ENCODE measurements around the gene MAN2B2.

Gene MAN2B2

DNA sequence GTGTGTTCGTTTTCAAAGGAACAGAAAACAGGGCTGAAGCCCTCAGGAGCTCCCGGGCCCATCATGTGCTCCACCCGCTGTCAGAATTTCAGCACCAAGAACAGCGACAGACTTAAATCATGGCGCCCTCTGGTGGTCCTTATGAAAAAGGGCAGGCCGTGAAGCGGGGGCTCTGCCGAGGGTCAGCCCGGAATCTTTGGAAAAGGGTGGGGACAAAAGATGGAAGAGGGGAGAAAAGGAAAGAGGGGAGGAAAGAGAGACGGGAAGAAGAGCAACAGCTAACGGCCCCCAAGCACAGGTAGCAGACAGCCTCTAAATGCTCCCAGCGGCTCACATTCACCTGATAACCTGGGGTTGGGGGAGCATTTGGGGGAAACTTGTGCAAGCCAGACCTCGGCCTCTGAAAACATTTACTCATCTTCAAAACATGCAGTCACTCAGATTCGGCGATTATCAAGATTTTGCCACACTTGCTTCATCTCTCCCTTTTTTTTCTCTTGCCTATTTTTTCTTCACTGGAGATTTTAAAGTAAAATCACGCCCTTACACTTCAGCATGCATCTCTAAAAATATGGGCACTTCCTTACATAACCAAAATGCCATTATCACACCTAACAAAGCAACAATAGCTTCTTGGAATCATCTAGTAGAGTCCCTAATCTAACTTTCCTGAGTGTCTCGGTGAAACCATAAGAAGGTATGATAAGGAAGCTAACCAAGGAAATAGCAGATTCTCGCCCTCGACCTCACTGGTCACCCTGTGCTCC lies 28.1 kb upstream of the MAN2B2 start:
- peak; percentile 15 to 63 for DNase-seq

GRCh38 chr4:6548201-6548881 lies 26.6 kb upstream of the MAN2B2 start:
- DNase-seq, result peak; percentile 19 to 52

GRCh38 chr4:6548882-6549230 lies 26.1 kb upstream of the MAN2B2 start:
- no peak for DNase-seq

GRCh38 chr4:6549445-6549844 lies 25.5 kb upstream of the MAN2B2 start:
- DNase-seq, result no peak

DNA sequence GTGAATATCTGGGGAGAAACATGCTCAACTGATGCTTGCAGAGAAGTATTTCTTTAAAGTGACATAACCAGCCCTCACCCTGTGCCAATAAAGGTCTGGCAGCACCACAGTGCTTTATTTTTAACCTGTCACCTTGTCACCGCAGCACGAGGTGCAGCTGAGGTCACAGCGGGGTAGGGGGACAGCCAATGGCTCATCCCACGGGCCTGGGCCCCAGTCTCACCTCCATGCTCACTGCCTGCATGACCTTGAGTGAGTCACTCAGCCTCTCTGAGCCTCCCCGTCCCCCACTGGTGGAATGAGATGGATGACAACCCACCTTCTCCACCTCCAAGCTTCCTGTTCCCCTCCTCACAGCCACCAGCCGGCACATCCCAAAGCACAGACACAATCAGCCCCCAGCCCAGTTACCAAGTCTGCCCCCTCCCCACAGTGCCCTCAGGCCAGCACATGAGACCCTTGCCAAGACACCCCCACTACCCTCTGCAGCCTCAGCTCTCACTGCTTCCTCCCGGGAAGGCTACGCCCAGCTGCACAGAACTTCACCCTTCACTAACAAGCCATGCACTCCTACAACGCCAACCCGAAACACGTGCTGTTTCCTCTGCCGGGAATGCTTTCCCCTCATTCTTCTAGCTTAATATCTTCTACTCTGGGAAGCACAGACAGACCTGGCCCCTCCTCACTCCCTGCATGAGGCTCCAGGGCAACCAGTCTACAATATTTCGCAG lies 24.9 kb upstream of the MAN2B2 start:
- DNase-seq, result no peak

DNA sequence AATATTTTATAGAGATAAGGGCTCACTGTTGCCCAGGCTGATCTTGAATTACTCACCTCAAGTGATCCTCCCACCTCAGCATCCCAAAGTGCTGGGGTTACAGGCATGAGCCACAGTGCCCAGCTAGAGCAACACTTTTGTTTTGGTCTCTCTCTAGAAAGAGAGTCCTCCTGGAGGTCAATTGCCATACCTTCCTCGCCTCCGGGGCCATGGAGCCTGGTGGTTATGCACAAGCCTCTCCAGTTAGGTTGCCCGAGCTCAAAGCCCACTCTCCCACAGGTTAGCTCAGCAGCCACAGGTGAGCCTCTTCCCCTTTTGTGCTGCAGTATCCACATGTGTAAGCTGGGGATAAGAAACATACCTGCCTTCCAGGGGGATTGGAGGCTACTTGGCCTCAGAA lies 24.2 kb upstream of the MAN2B2 start:
- DNase-seq, result no peak

- DNase-seq, result no peak
These were observed 23.3 kb upstream of the MAN2B2 start for GRCh38 chr4:6551660-6552059.

DNA sequence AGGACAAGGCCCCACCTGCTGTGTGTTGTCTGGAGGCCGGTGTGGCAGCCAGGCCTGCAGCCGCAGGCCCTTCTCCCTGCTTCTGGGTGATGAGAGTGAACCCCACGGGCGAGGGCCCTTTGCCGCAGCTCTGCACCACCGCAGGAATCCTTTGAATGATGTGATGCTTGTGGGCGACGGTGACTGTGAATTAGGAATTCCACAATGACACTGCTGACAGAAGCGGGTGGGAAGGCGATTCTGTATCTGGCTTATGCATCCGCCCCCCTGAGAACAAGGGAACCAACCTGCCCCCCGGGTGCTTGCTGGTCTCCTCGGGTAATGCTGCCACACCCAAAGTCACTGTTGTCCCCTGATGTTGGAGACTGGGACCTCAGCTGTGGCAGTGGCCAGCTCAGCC lies 19.5 kb upstream of the MAN2B2 start:
- DNase-seq, result no peak

DNA sequence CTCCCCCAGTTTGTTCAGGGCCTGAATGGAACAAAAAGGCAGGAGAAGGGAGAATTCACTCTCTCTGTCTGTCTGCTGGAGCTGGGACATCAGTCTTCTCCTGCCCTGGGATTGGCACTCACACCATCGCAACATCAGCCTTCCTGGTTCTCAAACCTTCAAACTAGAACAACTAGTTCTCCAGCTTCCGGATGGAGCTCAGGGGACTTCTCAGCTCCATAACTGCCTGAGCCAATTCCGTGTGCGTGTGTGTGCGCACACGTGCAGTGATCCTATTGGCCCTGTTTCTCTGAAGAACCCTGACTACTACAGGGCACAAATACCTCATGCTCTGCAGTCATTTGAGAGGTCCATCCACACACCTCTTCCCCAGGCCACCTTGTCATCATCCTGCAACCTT lies 18.7 kb upstream of the MAN2B2 start:
- no peak for DNase-seq

GRCh38 chr4:6557185-6557584 lies 17.8 kb upstream of the MAN2B2 start:
- DNase-seq, result no peak

DNA sequence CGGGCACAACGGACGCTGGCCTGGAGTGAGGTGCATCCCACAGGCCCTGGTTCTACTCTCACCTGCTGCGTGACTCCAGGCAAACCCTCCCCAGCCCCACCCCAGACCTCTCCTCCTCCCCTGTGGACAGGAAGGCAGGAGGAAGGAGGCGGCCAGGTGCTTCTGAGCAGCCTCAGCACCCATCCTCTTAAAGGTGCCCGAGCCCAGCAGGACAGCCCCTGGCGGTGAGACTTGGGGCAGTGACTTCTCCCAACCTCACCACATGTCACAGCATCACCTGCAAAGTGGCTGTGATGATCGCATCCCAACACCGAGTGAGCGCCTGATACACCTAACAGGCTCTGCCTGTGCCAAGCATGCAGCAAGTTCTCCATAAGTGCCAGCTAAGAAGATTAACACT lies 17.1 kb upstream of the MAN2B2 start:
- no peak for DNase-seq

- DNase-seq, result no peak
These were observed 14.4 kb upstream of the MAN2B2 start for GRCh38 chr4:6560416-6561172.

- no peak for DNase-seq
These were observed 13.8 kb upstream of the MAN2B2 start for GRCh38 chr4:6561173-6561516.

DNA sequence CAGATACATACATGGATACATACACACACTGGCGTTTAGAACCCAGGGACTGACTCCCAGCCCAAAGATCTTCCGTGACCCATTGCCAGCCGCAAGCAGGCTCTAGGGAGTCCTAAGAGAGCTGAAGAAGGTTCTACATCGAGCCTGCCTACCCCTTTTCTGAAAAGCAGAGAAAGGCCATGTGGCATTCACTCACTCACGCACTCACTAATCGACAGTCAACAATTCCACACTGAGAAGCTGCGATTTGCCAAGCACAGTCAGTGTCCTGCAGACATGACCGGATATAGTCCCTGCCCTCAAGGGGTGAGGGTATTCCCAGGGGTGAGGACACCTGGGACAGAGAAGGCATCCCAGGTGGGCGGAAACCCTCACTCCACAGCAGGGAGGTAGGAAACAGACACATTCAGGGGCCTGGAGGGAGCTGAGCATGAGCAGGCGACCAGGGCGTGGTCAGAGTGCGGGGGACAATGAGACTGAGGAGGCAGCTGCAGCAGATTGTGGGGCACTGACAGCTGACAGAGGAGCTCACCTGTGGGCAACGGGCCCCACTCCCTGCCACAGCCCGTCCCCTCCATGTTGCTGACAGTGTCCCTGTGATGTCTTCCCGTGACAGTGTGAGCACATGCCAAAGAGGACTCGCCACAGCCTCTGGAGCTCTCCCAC lies 13.2 kb upstream of the MAN2B2 start:
- DNase-seq, result no peak

DNA sequence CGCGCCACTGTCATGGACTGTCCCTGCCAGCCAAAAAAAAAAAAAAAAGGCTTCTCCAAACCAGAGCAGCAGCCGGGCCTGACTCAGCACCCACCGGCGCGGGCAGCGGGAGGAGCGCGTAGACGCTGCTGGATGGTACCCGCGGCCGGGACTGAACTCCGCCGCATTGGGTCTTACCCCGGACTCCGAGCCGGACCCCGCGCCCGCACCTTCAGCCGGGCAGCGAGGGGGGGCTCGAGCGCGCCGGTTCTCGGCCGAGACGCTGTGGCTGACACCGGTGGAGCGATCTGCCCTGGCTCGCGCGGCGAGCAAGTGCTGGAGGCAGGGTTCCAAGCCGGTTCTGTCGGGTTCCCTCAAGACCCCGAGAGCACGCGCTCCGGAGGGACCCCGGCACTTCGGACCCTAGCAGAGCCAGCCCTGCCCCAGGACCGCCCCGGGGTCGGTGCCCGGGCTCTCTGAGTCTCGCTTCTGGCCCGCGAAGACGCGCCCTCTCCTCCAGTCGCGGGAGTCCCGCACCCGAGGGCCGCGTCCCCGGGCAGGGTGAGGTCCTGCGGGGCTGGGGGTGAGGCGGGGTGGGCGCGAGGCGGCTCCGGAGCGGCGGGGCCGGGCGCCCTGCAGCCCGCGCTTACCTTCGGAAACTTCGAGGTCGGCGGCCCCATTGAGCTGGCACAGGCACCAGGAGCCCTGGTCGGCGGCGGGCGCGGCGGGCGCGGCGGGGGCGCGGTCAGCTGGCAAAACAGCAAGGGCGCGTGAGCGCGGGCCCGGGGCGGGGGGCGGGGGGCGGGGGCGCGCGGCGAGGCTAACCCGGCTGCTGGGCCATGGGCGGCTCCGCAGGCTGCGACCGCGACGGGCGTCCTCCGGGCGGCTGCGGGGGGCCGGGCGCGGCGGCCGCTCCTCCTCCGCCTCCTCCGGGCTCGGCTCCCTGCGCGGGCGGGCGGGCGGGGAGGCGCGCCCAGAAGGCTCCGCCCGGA lies 11.8 kb upstream of the MAN2B2 start:
- no peak for DNase-seq

DNA sequence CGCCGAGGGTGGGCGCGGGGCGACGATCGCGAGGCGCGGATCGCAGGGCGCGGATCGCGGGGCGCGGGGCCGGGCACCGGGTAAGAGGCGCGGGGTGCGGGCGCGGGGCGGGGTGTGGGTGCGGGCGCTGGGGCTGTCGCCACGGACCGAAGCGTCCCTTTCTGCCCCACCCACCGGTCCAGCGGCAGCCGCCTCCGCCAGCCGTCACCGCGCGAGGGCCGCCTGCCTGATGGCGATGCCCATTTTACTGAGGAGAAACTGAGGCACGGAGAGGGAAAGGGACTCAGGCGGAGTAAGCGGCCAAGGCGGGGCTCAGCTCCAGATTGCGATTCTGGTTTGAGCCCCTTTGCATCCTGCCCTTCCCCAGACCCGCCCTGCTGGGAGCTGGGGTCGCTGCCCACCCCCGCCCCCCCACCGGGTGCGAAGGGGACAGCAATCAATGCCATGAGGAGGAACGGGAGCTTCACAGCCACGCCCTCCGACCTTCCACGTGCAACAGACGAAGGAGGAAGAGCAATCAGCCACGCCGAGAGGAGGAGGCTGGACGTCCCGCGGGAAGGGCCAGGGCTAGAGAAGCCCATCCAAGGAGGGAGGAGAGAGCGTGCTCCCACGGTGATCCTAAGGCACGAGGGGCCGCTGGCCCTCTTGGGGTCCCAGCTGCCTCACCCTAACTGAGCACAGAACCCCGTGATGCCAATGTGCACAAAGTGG lies 10.9 kb upstream of the MAN2B2 start:
- no peak for DNase-seq

DNA sequence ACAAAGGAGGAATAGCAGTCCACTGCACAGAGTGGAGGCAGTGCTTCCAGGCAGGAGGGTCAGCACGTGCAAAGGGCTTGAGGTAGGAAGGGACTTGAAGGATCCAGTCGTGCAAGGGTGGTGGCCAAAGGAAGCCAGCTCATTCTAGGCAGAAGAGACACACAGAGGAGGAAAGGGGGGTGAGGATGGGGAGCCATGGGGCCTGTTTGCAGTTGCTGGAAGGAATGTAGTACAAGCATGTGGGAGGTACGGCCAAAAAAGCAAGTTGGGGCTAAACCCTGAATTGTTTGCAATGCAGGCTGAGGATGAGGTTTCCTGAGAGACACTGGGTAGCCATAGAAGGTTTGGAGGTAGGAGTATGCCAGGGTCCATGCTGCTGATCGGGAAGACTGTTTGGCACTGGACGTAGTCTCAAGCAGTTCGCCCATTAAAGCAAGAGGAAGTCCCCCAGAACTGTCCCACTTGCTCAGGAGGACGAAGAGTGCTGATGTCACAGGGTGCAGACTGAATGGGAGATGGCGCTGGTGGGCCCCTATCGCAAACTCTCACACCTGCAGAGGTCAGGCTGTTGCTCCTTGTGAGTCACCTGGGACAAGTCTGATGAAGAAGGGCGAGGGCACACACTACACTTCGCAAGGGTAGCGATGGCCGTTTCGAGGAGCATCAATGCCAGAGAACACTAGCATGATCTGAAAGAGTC lies 9.1 kb upstream of the MAN2B2 start:
- no peak for DNase-seq

- DNase-seq, result no peak
These were observed 8.4 kb upstream of the MAN2B2 start for GRCh38 chr4:6566391-6567190.

GRCh38 chr4:6567218-6567617 lies 7.8 kb upstream of the MAN2B2 start:
- no peak for DNase-seq
